ENCODE data around the gene UBE2G1. TPM values are rescaled to one million over a fixed set of nuclear protein-coding genes. Genes with fewer than 3 reads are reported as not detected.

Gene UBE2G1
- total and polyA plus RNA-seq, 9 of the 15 experiments (the other 6 are each of a cell fraction or from before 2014, with no cell fraction given): 10.1 to 65.9 (median 29.7) TPM

DNA sequence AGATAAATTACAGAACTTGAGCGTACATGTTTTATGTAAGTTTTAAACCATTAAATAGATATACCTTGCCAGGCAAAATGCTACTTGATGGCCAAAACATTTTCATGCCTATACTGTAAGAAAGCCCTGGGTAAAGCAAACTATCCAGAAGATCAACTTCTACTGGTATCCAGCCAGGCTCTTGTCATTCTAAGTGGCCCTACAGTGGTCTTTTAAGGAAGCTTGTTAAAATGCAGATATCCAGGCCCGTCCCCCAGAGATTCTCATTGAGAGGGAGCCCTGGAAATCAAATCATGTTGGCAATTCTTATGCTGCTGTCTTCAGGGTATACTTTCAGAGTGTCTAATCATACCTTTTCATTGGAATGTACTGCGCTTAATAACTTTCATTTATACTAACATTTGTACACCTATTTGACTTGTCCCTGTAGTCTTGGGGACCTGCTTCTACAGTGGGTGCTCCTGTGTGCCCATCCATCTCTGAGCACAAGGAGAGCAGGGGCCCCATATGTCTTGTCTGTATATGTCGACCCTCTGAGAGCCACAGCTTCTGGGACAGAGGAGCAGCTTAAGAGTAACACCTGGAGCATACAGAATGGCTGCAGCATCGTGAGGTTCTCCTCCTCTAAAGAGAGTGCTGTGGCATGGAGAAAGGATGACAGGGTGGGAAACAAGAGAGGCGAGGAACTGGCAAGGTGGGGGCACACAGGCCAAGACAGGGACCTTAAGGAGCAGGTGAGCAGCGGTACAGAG lies 59.1 kb downstream of the UBE2G1 start:
- DNase-seq (ENCODE audit: extremely low read depth in 1 of 4, low spot score in 3 of 4) (no peak), FAIRE-seq (no peak), ATAC-seq (no peak)
- Histone ChIP-seq H3K27ac (ENCODE audit: extremely low read depth, low read depth, low read length) (no peak overlapping the region), H2AFZ (ENCODE audit: low read depth, low read length) (no peak overlapping the region), H3K79me2 (ENCODE audit: control insufficient read depth, insufficient read depth, low read length) (peaks cover 56% of the 10 kb centered on the region), H3K4me1 (replicated peaks in 1 of 2; ENCODE audit: control insufficient read depth in 2 of 2, insufficient read depth in 2 of 2, low read length in 2 of 2) (peaks cover 4 to 8% of the 10 kb centered on the region in 2 experiments; a peak in 4 of 5 replicates), H3K9ac (ENCODE audit: insufficient read depth in 1 of 2, low read depth in 2 of 2, low read length in 2 of 2) (no peak overlapping the region), H3K9me3 (replicated peaks; ENCODE audit: control insufficient read depth, insufficient read depth, low read depth, low read length) (no peaks in the 10 kb centered on the region), H3K36me3 (ENCODE audit: control insufficient read depth, insufficient read depth, low read length) (peaks cover 35% of the 10 kb centered on the region; the same call in 2 of the 3 replicates), H3K9me1 (ENCODE audit: control insufficient read depth, insufficient read depth, low read length) (no peaks in the 10 kb centered on the region), H3K27me3 (ENCODE audit: control insufficient read depth in 2 of 2, insufficient read depth in 2 of 2, low read length in 2 of 2) (no peaks in the 10 kb centered on the region), H3K4me3 (no peak overlapping the region), H4K20me1 (replicated peaks; ENCODE audit: control insufficient read depth, insufficient read depth, low read length) (peaks cover 7% of the 10 kb centered on the region; the same call in 1 of the 2 replicates), H3K4me2 (ENCODE audit: insufficient read depth, low read length) (no peak overlapping the region)
- in situ Hi-C loops (cut with MboI): no loop called here
- no TSS peak for BruUV-seq (replicated peaks)
- CTCF ChIA-PET (ENCODE audit: low intra/inter-chr PET ratio): interaction anchor here (0.6 kb wide), 1 partner anchor 22 kb away, joined by 3 read pairs; no protein-coding TSS in a partner anchor
- intact Hi-C loops (cut with micrococcal nuclease): no loop called here
- POLR2A ChIA-PET: interaction anchor here (0.6 kb wide), 2 partner anchors 161 to 560 kb away, joined by 3 read pairs; no protein-coding TSS in a partner anchor
- 92% methylated on average over 7 of the region's 7 CpGs for WGBS (ENCODE audit: insufficient coverage, low coverage, missing lambda C conversion rate)
- TF ChIP-seq PRMT5 (CRISPR knock-in tag; IDR thresholded peaks at IDR 0.05) (no peak), ZNF175 (CRISPR knock-in tag; IDR thresholded peaks at IDR 0.05; ENCODE audit: low read depth) (no peak), NFIX (CRISPR knock-in tag; IDR thresholded peaks at IDR 0.05; ENCODE audit: low read depth) (no peak), NONO (IDR thresholded peaks at IDR 0.05; ENCODE audit: low read depth in 2 of 2, low read length in 1 of 2) (no peak), FOXK1 (CRISPR knock-in tag; IDR thresholded peaks at IDR 0.05; ENCODE audit: borderline replicate concordance) (no peak), POLR2G (IDR thresholded peaks at IDR 0.05; ENCODE audit: low read depth, low read length) (no peak), SAFB2 (IDR thresholded peaks at IDR 0.05; ENCODE audit: borderline replicate concordance, low read depth, low read length, severe bottlenecking) (no peak), BCOR (IDR thresholded peaks at IDR 0.05) (no peak), ARID2 (IDR thresholded peaks at IDR 0.05) (no peak), REST (IDR thresholded peaks at IDR 0.05; ENCODE audit: borderline replicate concordance) (no peak), REST (CRISPR knock-in tag; IDR thresholded peaks at IDR 0.05; ENCODE audit: low read depth) (no peak), RBM22 (IDR thresholded peaks at IDR 0.05; ENCODE audit: low read depth, low read length, poor library complexity, severe bottlenecking) (no peak)
- TF ChIP-seq, protein P1, sequence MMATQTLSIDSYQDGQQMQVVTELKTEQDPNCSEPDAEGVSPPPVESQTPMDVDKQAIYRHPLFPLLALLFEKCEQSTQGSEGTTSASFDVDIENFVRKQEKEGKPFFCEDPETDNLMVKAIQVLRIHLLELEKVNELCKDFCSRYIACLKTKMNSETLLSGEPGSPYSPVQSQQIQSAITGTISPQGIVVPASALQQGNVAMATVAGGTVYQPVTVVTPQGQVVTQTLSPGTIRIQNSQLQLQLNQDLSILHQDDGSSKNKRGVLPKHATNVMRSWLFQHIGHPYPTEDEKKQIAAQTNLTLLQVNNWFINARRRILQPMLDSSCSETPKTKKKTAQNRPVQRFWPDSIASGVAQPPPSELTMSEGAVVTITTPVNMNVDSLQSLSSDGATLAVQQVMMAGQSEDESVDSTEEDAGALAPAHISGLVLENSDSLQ (IDR thresholded peaks at IDR 0.05): no peak

All from K562 (cell line).